IPS-20b (cell line): ENCODE measurements around the gene TLN1.

Source experiments
- H3K27ac ChIP-seq: one replicate; pipeline ENCODE4 v1.5.1; 2013; ENCODE audit warnings: low read length
- H3K27me3 ChIP-seq: 2 replicates; pipeline ENCODE4 v1.6.1; 2013; ENCODE audit warnings: mild to moderate bottlenecking, low read length, inconsistent platforms; ENCODE audit not compliant: insufficient read depth
- H3K36me3 ChIP-seq: 2 replicates; pipeline ENCODE4 v1.6.1; 2013; ENCODE audit warnings: low read depth, mild to moderate bottlenecking, inconsistent platforms, low read length, moderate library complexity; ENCODE audit not compliant: insufficient read depth
- H3K4me1 ChIP-seq: 2 replicates; pipeline ENCODE4 v1.6.1; 2013; ENCODE audit warnings: mild to moderate bottlenecking, control low read depth, inconsistent platforms, low read length, moderate library complexity; ENCODE audit not compliant: insufficient read depth
- H3K4me3 ChIP-seq: 2 replicates; pipeline ENCODE4 v1.5.1; 2013; ENCODE audit warnings: mild to moderate bottlenecking, low read length, inconsistent platforms
- H3K9ac ChIP-seq: 2 replicates; pipeline ENCODE4 v1.6.1; 2013; ENCODE audit warnings: low read depth, mild to moderate bottlenecking, inconsistent platforms, low read length, moderate library complexity
- H3K9me3 ChIP-seq: 2 replicates; pipeline ENCODE4 v1.6.1; 2013; ENCODE audit warnings: mild to moderate bottlenecking, low read depth, low read length, inconsistent platforms; ENCODE audit not compliant: insufficient read depth

Gene TLN1

DNA sequence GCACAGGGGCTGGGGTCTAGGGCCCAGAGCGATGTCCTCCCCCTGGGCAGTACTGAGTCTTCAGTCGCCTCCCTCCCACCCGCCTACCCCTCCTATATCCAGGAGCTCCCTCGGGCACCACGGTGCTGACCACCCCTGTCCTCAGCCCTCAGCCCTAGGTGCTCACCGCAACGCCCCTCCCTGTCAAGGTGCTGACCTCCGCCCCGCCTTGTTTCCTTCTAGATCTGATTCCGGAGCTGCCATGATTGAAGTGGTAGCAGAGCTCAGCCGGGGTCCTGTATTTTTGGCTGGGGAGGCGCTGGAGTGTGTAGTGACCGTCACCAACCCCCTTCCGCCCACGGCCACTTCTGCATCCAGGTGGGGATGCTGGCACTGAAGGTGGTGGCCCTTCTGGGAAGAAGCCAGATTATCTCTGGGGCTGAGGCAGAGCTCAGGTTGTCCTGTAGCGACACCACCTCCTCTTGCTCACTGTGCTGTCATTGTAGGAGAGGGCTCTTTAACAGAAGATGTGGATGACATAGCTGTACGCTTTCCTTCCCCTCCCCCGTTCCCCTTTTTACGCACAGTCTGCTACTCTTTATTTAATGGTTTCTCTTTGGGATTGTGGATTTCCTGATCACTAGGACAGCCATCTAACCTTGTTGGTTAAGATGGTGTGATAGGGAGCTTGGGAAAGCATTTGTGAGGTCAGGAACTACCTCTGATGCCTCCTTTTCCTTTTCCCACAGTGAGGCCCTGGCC, 17.7 kb upstream of the TLN1 start:
- H3K4me3 ChIP-seq: peak overlapping the region; percentile 92

DNA sequence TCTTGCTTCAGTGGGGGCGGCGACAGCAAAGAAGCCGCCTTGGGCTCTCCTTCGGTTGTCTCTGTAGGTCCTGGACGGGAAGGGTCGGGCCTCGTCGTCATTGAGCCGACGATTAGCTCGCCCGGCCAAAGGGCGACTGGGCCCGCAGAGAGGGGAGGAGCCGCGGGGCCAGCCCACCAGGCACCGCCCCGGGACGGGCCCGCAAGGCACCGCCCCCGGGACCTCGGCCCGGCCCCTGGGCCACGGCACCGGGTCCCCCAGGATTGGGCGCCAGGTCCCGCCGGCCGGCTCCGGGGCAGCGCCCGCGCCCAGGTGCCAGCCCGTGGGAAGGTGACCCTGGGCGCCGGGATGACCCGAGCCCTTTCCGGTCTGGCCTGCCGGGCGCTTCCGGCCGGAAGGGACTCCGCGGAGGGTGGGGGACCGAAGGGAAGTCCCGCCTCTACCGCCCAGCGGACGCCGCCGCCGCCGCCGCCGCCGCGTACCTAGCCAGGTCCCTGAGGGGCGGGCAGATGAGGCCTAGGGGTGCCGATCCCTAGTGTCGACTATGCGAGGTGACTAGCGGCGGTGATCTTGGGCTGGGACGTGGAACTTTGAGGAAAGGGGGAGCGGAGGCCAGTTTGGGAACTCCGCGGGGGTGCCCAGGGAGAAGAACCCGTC, 17.0 kb upstream of the TLN1 start, which contains the start of the genes GBA2 and RGP1:
GBA2 (minus strand) TSS at position 371 of the 657 bp plus-strand sequence. CDS start 524 bp downstream, outside the sequence.
RGP1 (plus strand) TSS at position 430 of the 657 bp plus-strand sequence. CDS start 469 bp downstream, outside the sequence.
- Histone ChIP-seq H3K27me3 (no peaks in the 10 kb centered on the region), H3K27ac (peak within 1 kb of the TSS; percentile 36), H3K4me3 (peak within 1 kb of the TSS; percentile 92), H3K9ac (peak within 1 kb of the TSS; percentile 92), H3K4me1 (peaks cover 21% of the 10 kb centered on the region), H3K36me3 (peaks cover 46% of the 10 kb centered on the region), H3K9me3 (no peaks in the 10 kb centered on the region)

More for the DNA sequence above, 17.7 kb upstream of the TLN1 start:
- Histone ChIP-seq H3K4me1 (peaks cover 21% of the 10 kb centered on the region), H3K9me3 (no peaks in the 10 kb centered on the region), H3K36me3 (peaks cover 46% of the 10 kb centered on the region), H3K9ac (peak overlapping the region; percentile 82; the same call in 1 of the 2 replicates), H3K27ac (no peak overlapping the region), H3K27me3 (no peaks in the 10 kb centered on the region)

DNA sequence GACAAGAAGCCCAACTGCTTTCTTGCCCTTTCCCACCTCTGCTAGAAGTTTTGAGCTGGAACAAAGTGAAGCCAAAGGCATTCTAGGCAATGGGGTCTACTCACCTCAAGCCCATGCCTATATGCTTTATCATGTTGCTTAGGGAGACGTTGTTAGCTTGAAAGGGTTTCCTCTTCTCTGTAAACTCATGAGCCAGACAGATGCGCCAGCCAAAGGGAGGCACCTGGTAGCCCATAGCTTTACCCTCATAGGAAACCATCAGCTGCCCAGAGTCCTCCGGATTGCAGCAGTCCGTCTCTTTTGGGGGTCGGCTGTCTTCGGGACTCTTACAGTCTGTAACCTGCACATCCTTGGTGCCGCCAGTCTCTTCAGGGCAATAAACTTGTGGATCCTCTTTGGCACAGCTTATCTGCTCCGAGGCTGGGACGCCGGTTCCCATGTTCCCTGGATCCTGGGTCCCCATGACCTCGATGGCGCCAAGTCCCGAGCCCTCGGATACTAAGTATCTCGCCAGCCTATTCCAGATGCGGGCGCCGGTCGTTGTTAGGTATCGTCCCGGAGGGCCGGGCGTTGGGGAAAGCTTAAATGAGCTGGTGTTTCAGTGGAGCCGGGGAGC, 16.4 kb upstream of the TLN1 start:
- Histone ChIP-seq H3K27me3 (no peaks in the 10 kb centered on the region), H3K36me3 (peaks cover 46% of the 10 kb centered on the region), H3K4me3 (peak overlapping the region; percentile 92), H3K9me3 (no peaks in the 10 kb centered on the region), H3K9ac (peak overlapping the region; percentile 92), H3K27ac (peak overlapping the region; percentile 36), H3K4me1 (peaks cover 21% of the 10 kb centered on the region)

DNA sequence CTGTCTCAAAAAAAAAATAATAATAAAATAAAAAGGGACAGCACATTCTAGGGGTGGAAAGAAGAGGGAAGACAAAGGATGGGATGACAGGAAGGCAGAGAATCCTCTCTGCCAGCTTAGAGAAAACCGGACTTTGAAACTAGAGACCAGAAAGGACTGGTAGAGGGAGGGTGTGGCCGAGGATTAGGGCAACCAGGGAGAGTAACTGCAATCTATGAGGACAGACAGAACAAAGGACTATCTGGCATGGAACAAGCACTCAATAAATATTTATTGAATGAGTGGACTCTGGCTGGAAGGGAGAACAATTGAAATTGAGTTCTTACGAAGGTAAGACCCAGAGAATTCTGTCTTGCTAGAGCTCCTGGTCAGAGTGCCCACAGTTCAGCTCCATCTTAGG, 14.6 kb upstream of the TLN1 start:
- H3K27me3 ChIP-seq: no peaks in the 10 kb centered on the region
- peaks cover 46% of the 10 kb centered on the region for H3K36me3 ChIP-seq
- H3K9ac ChIP-seq: peak overlapping the region; percentile 92; the same call in 1 of the 2 replicates
- no peak overlapping the region for H3K27ac ChIP-seq
- peak overlapping the region; percentile 92 for H3K4me3 ChIP-seq
- H3K4me1 ChIP-seq: peaks cover 21% of the 10 kb centered on the region
- H3K9me3 ChIP-seq: no peaks in the 10 kb centered on the region

DNA sequence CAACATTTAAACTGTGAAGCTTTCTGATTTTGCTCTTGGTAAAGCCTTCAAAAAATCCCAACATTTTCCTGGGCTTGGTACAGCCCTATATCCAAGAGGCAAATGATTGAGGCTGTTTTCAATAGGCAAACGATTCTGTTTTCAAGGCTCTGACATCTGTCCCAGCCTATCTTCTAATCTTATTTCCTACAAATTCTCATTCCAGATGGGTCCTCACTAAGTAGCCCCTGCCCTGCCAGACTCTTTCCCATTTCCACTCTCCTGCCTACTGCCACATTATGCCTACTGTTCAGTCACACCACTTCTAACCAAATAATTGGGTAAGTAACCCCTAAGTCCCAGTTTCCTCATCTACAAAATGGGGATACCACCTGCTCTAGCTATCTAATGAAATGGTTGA, 13.6 kb upstream of the TLN1 start:
- H3K9ac ChIP-seq: no peak overlapping the region
- peak overlapping the region; percentile 92; the same call in 1 of the 2 replicates for H3K4me3 ChIP-seq
- no peak overlapping the region for H3K27ac ChIP-seq
- H3K9me3 ChIP-seq: no peaks in the 10 kb centered on the region
- H3K36me3 ChIP-seq: peaks cover 46% of the 10 kb centered on the region
- peaks cover 21% of the 10 kb centered on the region for H3K4me1 ChIP-seq
- H3K27me3 ChIP-seq: no peaks in the 10 kb centered on the region

DNA sequence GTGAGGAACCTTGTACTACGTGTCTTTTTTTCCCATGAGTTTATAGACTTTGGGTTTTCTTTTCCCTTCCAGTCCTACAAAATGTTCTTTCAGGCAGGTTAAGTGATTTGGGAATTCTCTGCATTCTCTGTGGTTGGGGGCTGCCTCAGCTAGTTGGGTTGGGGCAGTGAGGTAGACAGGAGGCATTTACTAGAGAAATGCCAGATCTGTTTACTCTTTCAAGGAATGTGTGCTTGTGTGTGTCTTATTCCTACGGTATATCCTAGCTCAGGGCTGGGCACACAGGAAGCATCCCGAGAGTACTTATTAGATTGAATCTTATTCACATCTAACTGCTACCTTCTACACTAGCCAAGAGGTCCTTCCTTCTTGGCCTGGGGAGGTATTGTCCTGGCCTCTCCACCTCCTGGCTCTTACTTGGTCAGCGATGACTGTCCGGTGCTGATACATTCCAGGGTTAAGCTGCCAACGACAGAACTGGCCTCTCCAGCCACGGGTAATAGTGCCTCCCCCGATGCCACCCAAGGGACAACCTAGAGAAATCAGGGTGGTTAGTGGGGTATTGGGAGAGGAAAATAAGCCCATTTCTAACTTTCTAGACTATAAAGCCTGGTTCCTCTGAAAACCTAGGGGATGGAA, 12.0 kb upstream of the TLN1 start:
- no peaks in the 10 kb centered on the region for H3K27me3 ChIP-seq
- H3K4me1 ChIP-seq: peaks cover 17% of the 10 kb centered on the region
- no peak overlapping the region for H3K4me3 ChIP-seq
- H3K9me3 ChIP-seq: no peaks in the 10 kb centered on the region
- no peak overlapping the region for H3K9ac ChIP-seq
- H3K36me3 ChIP-seq: peaks cover 62% of the 10 kb centered on the region
- no peak overlapping the region for H3K27ac ChIP-seq

DNA sequence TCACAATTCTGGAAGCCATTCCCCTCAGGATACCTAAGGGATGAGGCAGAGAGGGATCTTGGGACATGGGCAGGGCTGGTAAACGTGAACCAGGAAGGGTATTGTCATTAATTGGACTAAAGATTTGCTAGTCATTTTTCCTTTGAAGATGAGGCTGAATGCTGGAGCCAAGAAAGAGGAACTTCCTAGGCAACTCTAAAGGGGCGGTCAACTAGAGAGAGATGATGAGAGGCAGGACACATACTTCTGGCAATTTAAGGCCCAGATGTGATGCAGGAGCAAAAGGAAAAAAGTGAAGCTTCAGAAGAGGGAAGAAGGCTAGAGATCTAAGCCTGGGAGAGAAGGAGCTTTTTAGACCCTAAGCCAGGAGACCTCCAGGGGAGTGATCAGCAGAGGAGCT, 11.5 kb upstream of the TLN1 start:
- Histone ChIP-seq H3K36me3 (peaks cover 67% of the 10 kb centered on the region), H3K4me1 (peaks cover 17% of the 10 kb centered on the region), H3K27me3 (no peaks in the 10 kb centered on the region), H3K9ac (no peak overlapping the region), H3K27ac (no peak overlapping the region), H3K4me3 (no peak overlapping the region), H3K9me3 (no peaks in the 10 kb centered on the region)

DNA sequence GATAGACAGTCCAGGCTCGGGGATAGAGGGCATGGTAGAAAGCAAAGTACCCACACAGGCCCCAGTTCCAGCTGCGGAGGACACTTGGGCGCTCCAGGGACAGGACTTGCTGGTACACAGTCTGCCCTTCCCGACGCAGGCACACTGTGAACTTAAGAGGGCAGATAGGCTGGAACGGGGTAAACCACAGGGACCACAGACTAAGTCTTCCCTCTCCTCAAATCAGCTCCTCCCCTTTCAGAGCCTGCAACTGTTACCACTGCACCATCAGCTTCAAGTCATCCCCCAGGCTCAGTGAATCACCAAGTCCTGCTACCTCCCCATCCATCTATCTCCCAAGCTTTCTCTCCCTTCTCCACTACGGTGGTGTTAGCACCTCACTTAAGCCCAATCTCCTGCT, 9.7 kb upstream of the TLN1 start:
- Histone ChIP-seq H3K9me3 (no peaks in the 10 kb centered on the region), H3K27me3 (no peaks in the 10 kb centered on the region), H3K36me3 (peaks cover 84% of the 10 kb centered on the region)

DNA sequence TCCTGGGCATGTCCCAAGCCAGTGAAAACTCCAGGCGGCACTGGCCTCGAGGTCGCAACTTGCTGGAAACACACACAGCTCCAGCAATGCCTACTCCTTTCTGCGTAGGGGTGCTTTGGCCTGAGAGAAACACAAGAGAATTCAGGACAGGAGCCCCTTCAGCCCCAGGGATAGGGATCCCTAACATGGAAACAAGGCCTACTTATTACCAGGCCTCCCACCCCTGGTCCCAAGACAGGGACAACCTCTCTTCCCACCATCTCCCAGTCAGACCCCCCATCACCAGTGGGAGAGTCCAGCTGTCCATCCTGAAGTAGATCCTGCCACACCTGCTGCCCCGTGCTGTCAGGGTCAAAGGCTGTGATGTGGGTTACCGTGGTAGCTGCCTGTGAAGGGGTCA, 8.2 kb upstream of the TLN1 start:
- Histone ChIP-seq H3K27ac (no peak overlapping the region), H3K27me3 (no peaks in the 10 kb centered on the region), H3K36me3 (peaks cover 94% of the 10 kb centered on the region), H3K4me1 (no peaks in the 10 kb centered on the region), H3K4me3 (no peak overlapping the region), H3K9me3 (no peaks in the 10 kb centered on the region), H3K9ac (no peak overlapping the region)

More for the DNA sequence above, 9.7 kb upstream of the TLN1 start:
- Histone ChIP-seq H3K27ac (no peak overlapping the region), H3K4me3 (no peak overlapping the region), H3K9ac (no peak overlapping the region), H3K4me1 (peaks cover 7% of the 10 kb centered on the region)

DNA sequence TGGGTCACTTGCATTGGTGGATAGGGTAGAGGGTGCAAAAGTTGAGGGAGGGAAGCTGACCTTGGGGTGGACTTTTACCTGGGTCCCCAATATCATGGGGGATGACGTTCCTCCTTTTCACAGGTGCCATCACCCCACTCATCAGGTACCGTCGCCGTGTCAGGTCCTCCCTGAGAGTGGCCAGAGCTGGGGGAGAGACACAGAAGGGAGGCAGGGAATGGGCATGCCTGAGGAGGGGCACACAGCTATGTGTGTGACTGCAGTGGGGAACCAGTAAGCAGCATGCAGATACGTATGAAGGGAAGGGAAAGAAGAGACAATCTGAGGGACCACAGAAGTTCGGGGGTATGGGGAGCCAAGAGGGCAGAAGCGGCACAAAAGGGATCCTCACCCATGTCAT, 6.9 kb upstream of the TLN1 start:
- Histone ChIP-seq H3K4me3 (no peak overlapping the region), H3K9me3 (no peaks in the 10 kb centered on the region), H3K4me1 (no peaks in the 10 kb centered on the region), H3K27ac (no peak overlapping the region), H3K36me3 (peaks cover 97% of the 10 kb centered on the region), H3K9ac (no peak overlapping the region), H3K27me3 (no peaks in the 10 kb centered on the region)

DNA sequence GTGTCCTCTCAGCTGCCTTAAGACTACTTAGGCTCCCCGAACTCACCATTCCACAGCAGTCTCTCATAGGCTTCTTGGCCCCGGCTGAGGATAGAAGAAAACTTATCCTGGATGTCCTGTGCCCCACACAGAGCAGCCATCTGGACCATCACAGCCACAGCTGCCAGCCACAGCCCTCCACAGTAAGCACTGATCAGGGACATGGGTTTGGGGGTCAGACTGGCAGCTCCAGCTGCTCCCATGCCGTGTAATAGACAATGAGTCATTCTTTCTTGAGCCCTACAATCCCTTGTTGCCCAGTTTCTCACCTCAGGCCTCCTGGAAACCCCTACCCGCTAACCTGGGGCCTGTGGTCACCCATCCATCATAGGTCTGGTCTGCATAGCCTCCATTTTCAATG, 6.2 kb upstream of the TLN1 start:
- Histone ChIP-seq H3K4me1 (0 out of 2 replicates have a peak, but pooled peaks cover 3% of the 10 kb centered on the region), H3K4me3 (no peak overlapping the region), H3K27ac (no peak overlapping the region), H3K9me3 (no peaks in the 10 kb centered on the region), H3K9ac (no peak overlapping the region), H3K27me3 (no peaks in the 10 kb centered on the region), H3K36me3 (peaks cover 90% of the 10 kb centered on the region)
